ENCODE measurements around the gene AKR1C8.

- TF ChIP-seq CTCF (IDR thresholded peaks at IDR 0.05), result no peak
- TF ChIP-seq POLR2A (IDR thresholded peaks at IDR 0.05), result no peak
Measured at GRCh38 chr10:5107860-5108526, 77.0 kb downstream of the AKR1C8 start.
